ENCODE results near the gene TOP3B.

The TOP3B gene

GRCh38 chr22:21978564-21979386 is 3.8 kb downstream of the TOP3B start:
- H3K36me3 ChIP-seq (ENCODE audit: insufficient read depth, low read length), result peaks cover 9% of the 10 kb centered on the region; the same call in 1 of the 2 replicates
- H3K9ac ChIP-seq (ENCODE audit: low read depth, low read length), result no peak overlapping the region
- no peaks in the 10 kb centered on the region for H3K9me3 ChIP-seq (ENCODE audit: control insufficient read depth, insufficient read depth, low read length)
- no peaks in the 10 kb centered on the region for H3K4me1 ChIP-seq (ENCODE audit: insufficient read depth, low read length)

- Histone ChIP-seq H3K9me3 (ENCODE audit: control insufficient read depth, insufficient read depth, low read length) (no peaks in the 10 kb centered on the region), H3K9ac (ENCODE audit: low read depth, low read length) (no peak overlapping the region), H3K4me1 (ENCODE audit: insufficient read depth, low read length) (no peaks in the 10 kb centered on the region), H3K36me3 (ENCODE audit: insufficient read depth, low read length) (peaks cover 9% of the 10 kb centered on the region; the same call in 1 of the 2 replicates)
Observed at GRCh38 chr22:21977814-21978213, 4.8 kb downstream of the TOP3B start.

- Histone ChIP-seq H3K36me3 (ENCODE audit: insufficient read depth, low read length) (peaks cover 13% of the 10 kb centered on the region), H3K9ac (ENCODE audit: low read depth, low read length) (no peak overlapping the region), H3K9me3 (ENCODE audit: control insufficient read depth, insufficient read depth, low read length) (no peaks in the 10 kb centered on the region)
Observed at GRCh38 chr22:21975854-21976345, 6.7 kb downstream of the TOP3B start.

DNA sequence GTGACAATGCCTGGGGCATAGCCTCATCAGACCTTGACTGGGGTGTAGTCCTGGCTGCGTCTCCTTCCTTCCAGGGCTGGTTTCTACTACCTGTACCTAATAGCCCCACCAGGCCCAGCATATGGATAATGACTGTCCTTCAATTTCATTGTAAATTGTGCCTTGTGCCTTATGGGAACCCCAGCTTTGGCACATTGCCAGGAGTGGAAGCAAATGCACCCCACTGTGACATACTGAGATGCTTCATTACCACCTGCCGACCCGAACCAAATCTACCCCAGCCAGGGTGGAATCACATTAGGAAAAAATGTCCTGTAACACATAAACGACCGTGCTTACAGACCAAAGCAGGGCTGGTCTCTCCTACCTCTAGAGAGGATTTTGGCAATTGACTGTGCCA is 7.3 kb downstream of the TOP3B start:
- no peaks in the 10 kb centered on the region for H3K9me3 ChIP-seq (ENCODE audit: control insufficient read depth, insufficient read depth, low read length)
- H3K36me3 ChIP-seq (ENCODE audit: insufficient read depth, low read length), result peaks cover 16% of the 10 kb centered on the region
- H3K9ac ChIP-seq (ENCODE audit: low read depth, low read length), result no peak overlapping the region
- H3K4me1 ChIP-seq (ENCODE audit: insufficient read depth, low read length), result no peaks in the 10 kb centered on the region

More at GRCh38 chr22:21975854-21976345, 6.7 kb downstream of the TOP3B start:
- H3K4me1 ChIP-seq (ENCODE audit: insufficient read depth, low read length), result no peaks in the 10 kb centered on the region

DNA sequence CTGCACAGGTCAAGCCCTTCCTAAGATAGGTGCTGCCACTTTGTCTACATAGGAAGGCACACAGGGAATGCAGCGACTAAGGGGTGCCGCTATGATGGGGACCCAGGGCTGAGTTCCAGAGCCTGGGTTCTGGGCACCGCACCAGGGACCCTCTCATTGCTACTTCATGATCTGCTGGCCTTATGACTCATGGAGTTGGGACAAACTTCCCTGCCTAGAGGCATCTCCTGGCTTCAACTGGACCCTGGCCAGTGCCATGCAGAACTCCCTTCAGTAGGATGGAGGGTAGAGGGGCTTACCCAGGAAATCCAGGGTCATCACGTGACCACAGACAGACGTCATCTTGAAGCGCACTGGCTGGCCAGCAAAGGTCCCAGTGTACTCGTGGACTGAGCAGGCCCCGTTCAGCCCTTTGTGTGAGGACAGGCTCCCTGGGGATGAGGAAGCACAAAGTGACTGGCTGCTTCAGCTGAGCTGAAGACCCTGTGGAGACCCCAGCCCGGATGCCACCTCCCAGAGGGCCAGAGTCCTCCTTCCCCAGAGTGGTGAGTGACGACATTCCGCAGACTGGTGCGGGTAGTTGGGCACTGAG is 8.4 kb downstream of the TOP3B start:
- Histone ChIP-seq H3K4me1 (ENCODE audit: insufficient read depth, low read length) (no peaks in the 10 kb centered on the region), H3K9ac (ENCODE audit: low read depth, low read length) (no peak overlapping the region), H3K9me3 (ENCODE audit: control insufficient read depth, insufficient read depth, low read length) (no peaks in the 10 kb centered on the region), H3K36me3 (ENCODE audit: insufficient read depth, low read length) (peaks cover 17% of the 10 kb centered on the region)

DNA sequence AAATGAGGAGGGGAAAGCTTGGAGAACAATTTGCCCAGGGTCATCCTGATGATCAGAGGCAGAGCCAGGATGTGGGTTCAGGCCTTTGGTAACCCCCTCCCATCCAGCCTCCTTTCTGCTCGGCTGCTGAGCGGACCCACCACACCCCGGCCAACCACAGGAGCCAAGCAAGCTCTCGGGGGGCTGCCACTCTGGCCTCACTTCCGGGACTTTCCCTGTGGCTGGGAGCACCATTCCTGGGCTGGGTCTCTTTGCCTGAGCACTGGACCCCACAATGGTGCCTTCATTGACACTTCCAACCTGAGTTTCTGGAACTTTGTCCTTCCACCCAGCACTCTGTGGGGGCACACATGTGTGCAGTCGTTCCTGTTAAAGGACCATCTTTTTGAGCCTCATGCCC is 9.8 kb downstream of the TOP3B start:
- Histone ChIP-seq H3K9me3 (ENCODE audit: control insufficient read depth, insufficient read depth, low read length) (no peaks in the 10 kb centered on the region), H3K36me3 (ENCODE audit: insufficient read depth, low read length) (peaks cover 19% of the 10 kb centered on the region), H3K4me1 (ENCODE audit: insufficient read depth, low read length) (no peaks in the 10 kb centered on the region), H3K9ac (ENCODE audit: low read depth, low read length) (no peak overlapping the region)

DNA sequence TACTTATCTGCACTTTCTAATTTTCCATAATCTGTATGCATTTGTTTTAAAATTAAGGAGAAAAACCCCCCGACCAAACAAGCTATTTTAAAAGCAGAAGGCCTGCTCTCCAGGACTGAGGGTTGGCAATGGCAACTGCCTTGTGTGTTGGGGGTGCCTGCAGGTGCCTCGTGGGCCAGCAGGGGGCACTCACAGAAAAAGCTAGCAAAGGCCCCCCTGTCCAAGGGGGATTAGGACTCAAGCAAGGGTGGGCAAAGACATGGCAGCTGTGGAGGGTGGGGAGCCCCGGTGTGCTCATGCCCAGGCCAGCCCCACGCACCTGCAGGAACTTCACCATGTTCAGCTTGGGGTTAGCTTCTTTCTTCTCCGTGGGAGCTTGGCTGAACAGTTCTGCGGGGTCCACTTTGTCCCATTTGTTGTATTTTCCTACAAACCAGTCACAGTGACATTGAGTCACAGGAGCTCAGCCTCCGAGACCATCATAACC is 10.3 kb downstream of the TOP3B start:
- Histone ChIP-seq H3K36me3 (ENCODE audit: insufficient read depth, low read length) (peaks cover 23% of the 10 kb centered on the region), H3K4me1 (ENCODE audit: insufficient read depth, low read length) (no peaks in the 10 kb centered on the region), H3K9ac (ENCODE audit: low read depth, low read length) (no peak overlapping the region), H3K9me3 (ENCODE audit: control insufficient read depth, insufficient read depth, low read length) (no peaks in the 10 kb centered on the region)

GRCh38 chr22:21971858-21972275 is 10.7 kb downstream of the TOP3B start:
- H3K9me3 ChIP-seq (ENCODE audit: control insufficient read depth, insufficient read depth, low read length), result no peaks in the 10 kb centered on the region
- H3K9ac ChIP-seq (ENCODE audit: low read depth, low read length), result no peak overlapping the region
- peaks cover 25% of the 10 kb centered on the region for H3K36me3 ChIP-seq (ENCODE audit: insufficient read depth, low read length)
- no peaks in the 10 kb centered on the region for H3K4me1 ChIP-seq (ENCODE audit: insufficient read depth, low read length)

GRCh38 chr22:21970800-21971617 is 11.6 kb downstream of the TOP3B start:
- Histone ChIP-seq H3K9ac (ENCODE audit: low read depth, low read length) (no peak overlapping the region), H3K36me3 (ENCODE audit: insufficient read depth, low read length) (peaks cover 25% of the 10 kb centered on the region), H3K4me1 (ENCODE audit: insufficient read depth, low read length) (no peaks in the 10 kb centered on the region), H3K9me3 (ENCODE audit: control insufficient read depth, insufficient read depth, low read length) (no peaks in the 10 kb centered on the region)

DNA sequence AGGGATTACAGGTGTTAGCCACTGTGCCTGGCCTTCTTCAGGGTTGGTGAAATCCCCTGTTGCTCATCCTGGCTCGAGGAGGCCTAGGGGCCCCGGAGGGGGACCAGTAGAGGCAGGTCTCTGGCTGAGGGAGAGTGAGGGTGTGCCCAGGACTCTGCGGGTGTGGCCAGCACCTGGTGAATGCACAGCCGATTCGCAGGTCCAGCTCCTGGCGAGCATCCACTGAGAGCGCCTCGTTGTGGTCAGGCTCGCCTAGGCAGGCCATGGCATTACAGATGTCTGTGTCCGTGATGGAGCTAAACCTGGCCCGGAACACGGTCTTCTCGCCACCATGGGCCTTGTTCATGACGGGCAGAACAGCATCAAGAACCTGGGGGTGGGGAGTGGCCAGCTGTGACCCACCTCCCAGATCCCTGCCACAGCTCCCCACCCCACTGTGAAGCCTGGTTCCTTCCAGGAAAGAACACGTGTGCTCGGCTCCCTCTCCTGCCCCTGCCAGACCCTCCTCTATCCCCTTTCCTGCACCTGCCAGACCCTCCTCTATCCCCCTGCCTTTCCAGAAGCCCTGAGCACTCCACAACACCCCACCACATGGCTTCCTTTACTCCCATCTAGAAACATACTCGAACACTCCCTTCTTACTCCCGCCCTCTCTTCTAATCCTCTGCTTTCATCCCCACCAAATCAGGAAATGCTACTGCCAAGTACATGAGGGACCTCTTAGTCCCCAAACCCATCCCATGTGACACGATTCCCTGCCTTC is 12.4 kb downstream of the TOP3B start:
- Histone ChIP-seq H3K36me3 (ENCODE audit: insufficient read depth, low read length) (peaks cover 20% of the 10 kb centered on the region), H3K9me3 (ENCODE audit: control insufficient read depth, insufficient read depth, low read length) (no peaks in the 10 kb centered on the region), H3K4me1 (ENCODE audit: insufficient read depth, low read length) (no peaks in the 10 kb centered on the region), H3K9ac (ENCODE audit: low read depth, low read length) (no peak overlapping the region)

DNA sequence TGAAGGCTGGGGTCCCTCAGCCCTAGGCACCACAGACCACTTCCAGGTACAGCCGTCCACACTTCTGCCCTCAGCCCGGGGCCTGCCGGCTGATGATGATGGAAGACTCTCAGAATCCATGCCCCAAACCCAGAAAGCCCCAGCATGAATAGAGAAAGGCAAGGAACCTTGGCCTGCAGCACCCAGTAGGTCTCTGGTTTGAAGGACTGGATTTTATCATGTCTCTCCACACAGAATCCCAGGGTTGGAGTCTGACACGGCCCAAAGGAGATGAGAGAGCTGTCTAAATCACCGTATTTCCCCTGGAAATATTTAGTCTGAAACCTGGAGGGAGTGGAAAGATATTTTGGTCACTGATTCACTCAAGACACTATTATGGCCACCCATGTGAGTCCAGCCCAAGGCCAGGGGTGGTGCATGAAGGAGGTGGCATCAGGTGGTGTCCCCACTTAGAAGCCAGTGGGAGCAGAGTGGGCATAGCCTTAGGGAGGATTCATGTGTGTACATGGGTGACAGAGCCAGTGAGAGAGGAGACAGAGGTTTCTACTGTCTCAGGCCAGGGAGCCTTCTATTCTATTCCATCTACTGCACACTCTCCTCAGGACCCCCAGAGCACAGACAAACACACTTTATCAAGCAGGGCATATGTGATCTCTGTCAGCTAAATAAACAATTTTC is 14.0 kb downstream of the TOP3B start:
- Histone ChIP-seq H3K4me1 (ENCODE audit: insufficient read depth, low read length) (no peaks in the 10 kb centered on the region), H3K36me3 (ENCODE audit: insufficient read depth, low read length) (peaks cover 20% of the 10 kb centered on the region), H3K9me3 (ENCODE audit: control insufficient read depth, insufficient read depth, low read length) (no peaks in the 10 kb centered on the region), H3K9ac (ENCODE audit: low read depth, low read length) (no peak overlapping the region)

GRCh38 chr22:21967693-21968271 is 14.8 kb downstream of the TOP3B start:
- Histone ChIP-seq H3K9ac (ENCODE audit: low read depth, low read length) (no peak overlapping the region), H3K4me1 (ENCODE audit: insufficient read depth, low read length) (no peaks in the 10 kb centered on the region), H3K36me3 (ENCODE audit: insufficient read depth, low read length) (peaks cover 20% of the 10 kb centered on the region), H3K9me3 (ENCODE audit: control insufficient read depth, insufficient read depth, low read length) (no peaks in the 10 kb centered on the region)
